HG02798 (cell line): Measurements from ENCODE around the gene FAM3C.
A peak's percentile ranks its signal among the peaks of the same experiment; 100 is the strongest.

ENCODE experiments used
- ATAC-seq: cut with Tn5 transposase; IDR thresholded peaks from one replicate; pipeline ENCODE4 v1.9.1; 2021; ENCODE audit warnings: mild to moderate bottlenecking; ENCODE audit not compliant: unreplicated experiment, poor library complexity

Gene FAM3C

DNA sequence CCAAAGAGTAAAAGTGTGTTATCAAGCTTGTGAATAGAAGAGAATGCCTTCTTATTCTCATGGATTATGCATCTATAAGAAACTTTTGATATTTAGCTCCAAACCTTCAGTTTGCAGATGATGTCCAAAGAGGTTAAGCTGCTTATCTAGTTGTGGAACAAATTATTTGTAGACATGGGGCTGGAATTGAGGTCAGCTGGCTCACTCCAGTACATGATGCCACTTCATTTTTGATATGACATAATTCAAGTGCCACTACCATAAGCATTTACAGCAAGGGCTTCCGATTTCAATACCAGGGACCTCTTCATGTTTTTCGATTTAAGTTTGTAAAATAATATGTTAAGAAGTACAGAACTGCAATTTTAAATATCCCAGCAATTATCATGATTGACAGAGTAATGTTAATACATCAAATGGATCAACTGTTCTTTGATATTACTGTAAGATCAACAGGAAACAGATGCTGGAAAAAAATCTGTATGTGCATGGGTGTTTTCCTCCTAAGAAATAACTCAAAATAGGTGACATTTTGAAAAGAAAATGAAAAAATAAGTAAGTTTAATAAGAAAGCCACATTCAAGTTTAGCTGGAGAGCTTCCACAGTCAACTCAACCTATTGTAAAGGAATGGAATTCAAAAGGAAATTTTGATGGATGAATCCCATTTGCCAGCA lies 12.7 kb downstream of the FAM3C start:
- no peak for ATAC-seq

DNA sequence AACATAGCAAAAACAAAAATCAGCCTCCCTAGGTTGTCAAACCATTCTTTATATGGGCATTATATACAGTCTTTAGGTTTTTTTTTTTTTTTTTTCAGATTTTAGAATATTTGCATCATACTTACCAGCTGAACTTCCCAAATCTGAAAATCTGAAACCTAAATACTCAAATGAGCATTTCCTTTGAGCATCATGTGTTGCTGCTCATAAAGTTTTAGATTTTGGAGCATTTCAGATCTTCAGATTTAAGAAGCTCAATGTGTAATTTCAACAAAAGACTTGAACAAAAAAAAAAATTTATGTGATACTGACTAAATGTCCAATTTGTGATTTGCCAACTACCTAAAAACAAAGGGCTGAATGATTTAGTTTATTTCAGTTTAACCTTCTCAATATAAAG lies 13.6 kb downstream of the FAM3C start:
- no peak for ATAC-seq

DNA sequence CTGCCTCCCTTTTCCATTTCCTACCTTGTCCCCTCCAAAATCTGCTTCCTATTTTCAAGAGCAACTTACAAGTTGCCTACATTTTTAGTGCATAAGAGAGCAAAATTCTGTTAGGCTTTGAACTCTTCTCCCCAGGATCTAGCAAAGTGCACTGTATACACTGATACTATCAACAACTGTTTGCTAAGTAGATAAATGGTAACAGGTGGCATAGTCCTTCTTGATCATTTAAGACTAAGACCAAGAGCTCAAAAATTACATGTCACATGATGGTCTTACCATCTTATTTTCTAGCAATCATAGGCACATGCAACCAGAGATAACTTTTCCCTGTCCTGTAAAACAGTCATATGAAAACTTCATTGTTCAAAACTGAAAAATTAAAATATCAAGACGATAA lies 16.2 kb downstream of the FAM3C start:
- no peak for ATAC-seq

DNA sequence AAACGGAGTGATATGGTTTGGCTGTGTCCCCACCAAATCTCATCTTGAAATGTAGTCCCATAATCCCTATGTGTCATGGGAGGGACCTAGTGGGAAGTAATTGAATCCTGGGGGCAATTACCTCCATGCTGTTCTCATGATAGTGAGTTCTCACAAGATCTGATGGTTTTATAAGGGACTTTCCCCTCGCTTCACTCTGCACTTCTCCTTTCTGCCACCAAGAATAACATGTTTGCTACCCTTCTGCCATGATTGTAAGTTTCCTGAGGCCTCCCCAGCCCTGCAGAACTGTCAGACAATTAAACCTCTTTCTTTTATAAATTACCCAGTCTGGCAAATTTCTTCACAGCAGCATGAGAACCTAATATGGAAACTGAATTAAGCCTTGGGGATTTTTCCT lies 19.1 kb downstream of the FAM3C start:
- ATAC-seq, result no peak

GRCh38 chr7:121373177-121373576 lies 22.9 kb downstream of the FAM3C start:
- ATAC-seq, result no peak

- peak; percentile 89 for ATAC-seq
Measured at GRCh38 chr7:121372376-121373010, 23.6 kb downstream of the FAM3C start.

GRCh38 chr7:121371883-121372282 lies 24.2 kb downstream of the FAM3C start:
- no peak for ATAC-seq

GRCh38 chr7:121371367-121371766 lies 24.7 kb downstream of the FAM3C start:
- no peak for ATAC-seq

GRCh38 chr7:121369462-121369861 lies 26.6 kb downstream of the FAM3C start:
- peak; percentile 56 for ATAC-seq

GRCh38 chr7:121366852-121367431 lies 29.2 kb downstream of the FAM3C start:
- ATAC-seq, result no peak

DNA sequence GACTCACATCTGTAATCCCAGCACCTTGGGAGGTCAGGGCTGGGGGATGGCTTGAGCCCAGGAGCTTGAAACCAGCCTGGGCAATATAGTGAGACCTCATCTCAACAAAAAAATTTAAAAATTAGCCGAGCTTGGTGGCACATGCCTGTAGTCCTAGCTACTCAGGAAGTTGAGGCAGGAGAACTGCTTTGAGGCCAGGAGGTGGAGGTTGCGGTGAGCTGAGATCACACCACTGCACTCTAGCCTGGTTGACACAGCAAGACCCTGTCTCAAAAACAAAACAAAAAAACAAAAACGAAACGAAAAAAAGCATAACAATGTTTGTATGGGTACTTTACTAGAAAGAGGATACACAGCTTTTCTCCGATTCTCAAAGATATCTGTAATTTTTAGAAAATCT lies 35.5 kb downstream of the FAM3C start:
- no peak for ATAC-seq

- no peak for ATAC-seq
Measured at GRCh38 chr7:121355574-121355973, 40.5 kb downstream of the FAM3C start.

DNA sequence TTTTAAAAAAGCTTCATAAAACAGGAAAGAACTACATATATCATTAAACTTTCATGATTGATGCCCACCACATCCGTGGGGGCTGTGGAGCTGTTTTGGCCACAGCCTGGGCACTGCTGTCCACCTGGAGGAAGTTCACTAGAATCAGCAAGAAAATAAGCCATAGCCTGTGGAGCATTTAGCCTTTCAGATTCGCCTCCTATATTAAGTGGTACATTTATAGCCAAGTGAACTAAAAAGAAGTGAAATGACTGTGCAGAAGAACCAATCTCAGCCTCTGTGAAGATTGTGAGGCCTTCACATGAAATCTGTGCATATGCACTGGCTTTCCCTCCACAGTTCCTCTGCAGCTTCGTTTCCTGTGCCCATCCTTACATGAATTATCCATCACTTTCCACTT lies 43.8 kb downstream of the FAM3C start:
- no peak for ATAC-seq

- no peak for ATAC-seq
Measured at GRCh38 chr7:121351682-121352081, 44.4 kb downstream of the FAM3C start.

DNA sequence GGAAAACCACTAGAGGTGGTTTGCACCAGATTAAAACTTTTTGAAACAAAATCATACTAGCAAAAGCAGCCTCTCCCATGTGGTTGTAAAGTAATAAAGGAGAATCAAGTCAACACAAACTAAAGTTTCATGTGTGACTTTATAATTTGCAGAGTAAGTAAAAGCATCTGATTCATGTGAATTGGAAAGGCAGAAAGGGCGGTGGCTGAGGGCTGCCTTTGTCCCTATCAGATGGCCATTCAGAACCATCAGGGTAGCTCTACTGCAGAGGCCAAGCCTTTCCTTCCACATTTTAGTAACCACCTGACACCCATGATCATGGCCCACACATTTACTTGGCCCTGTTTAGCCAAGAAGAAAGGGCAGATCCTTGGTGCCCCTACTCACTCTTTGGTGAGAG lies 51.6 kb downstream of the FAM3C start:
- ATAC-seq, result no peak

- ATAC-seq, result no peak
Measured at GRCh38 chr7:121344093-121344492, 52.0 kb downstream of the FAM3C start.

- ATAC-seq, result no peak
Measured at GRCh38 chr7:121343302-121343701, 52.8 kb downstream of the FAM3C start.

GRCh38 chr7:121342631-121343030 lies 53.5 kb downstream of the FAM3C start:
- no peak for ATAC-seq

DNA sequence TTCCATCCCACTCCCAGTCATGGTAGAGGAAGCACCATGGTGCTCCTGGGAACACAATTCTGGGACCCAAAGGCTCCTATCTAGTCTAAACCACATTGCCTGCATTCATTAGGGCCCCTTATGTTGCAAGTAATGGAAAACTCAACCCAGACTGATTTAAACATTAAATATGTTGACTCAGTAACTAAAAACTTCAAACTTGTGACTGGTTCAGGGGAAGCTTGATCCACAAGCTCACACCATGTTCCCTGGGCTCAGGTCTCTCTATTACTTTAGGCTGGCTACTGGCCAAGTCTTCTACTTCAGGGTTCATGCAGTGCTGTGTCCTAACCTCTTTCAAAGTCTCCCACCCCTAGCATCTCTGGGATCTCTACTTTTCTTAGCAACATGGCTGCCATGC lies 54.2 kb downstream of the FAM3C start:
- no peak for ATAC-seq

GRCh38 chr7:121339082-121339481 lies 57.0 kb downstream of the FAM3C start:
- no peak for ATAC-seq

- peak; percentile 55 for ATAC-seq
Measured at GRCh38 chr7:121337398-121337797, 58.7 kb downstream of the FAM3C start.

GRCh38 chr7:121336579-121336978 lies 59.5 kb downstream of the FAM3C start:
- no peak for ATAC-seq
